PFSK-1 (cell line): Measurements from ENCODE around the gene PTPN21.

Experiments
- FOXP2 ChIP-seq: optimal IDR thresholded peaks from 2 replicates; pipeline ENCODE3; 2011; ENCODE audit warnings: borderline replicate concordance, control low read depth, inconsistent platforms; ENCODE audit not compliant: insufficient read depth; ENCODE audit errors: extremely low read length, extremely low read depth
- POLR2AphosphoS5 ChIP-seq: IDR thresholded peaks from 2 replicates; pipeline ENCODE4 v1.6.1; 2012; ENCODE audit warnings: low read depth, mild to moderate bottlenecking, control low read depth, low read length, moderate library complexity
- SIN3A ChIP-seq: IDR thresholded peaks from 2 replicates; pipeline ENCODE4 v1.6.1; 2012; ENCODE audit warnings: mild to moderate bottlenecking, low read length, moderate library complexity, borderline replicate concordance; ENCODE audit not compliant: insufficient read depth
- TAF1 ChIP-seq: IDR thresholded peaks from 2 replicates; pipeline ENCODE4 v1.6.1; 2012; ENCODE audit warnings: low read length, control low read depth, borderline replicate concordance; ENCODE audit not compliant: insufficient read depth
- TF ChIP-seq, protein P1 (sequence below), 2 experiments: IDR thresholded peaks; 2 replicates each; pipeline versions ENCODE4 v1.6.1 to v1.8.0; 2011 to 2012; ENCODE audit warnings: low read depth in 2 of 2, low read length in 2 of 2, control low read depth in 1 of 2, inconsistent platforms in 1 of 2, mild to moderate bottlenecking in 1 of 2, moderate library complexity in 1 of 2; ENCODE audit not compliant: insufficient read depth in 1 of 2

The PTPN21 gene

DNA sequence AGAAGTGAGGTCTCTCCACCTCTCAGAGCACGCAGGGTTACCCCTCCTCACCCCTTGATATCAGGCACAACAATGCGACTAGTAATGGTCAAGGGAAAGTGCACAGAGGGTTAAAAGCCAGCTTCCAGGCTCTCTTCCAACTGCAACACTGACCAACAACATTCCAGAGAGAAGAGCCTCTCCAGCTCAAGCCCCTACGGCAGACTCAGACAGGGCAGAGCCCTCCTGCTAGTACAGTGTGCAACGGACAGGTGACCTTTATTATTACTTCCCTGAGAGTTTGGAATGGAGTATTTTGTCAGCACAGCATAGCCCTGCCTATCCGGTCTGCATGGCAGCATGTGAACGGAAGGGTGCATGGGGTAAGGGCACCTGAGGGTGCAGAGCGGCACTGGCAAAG is 73.0 kb downstream of the PTPN21 start:
- TF ChIP-seq POLR2AphosphoS5 = no peak
- TF ChIP-seq SIN3A = no peak
- TF ChIP-seq, protein P1, sequence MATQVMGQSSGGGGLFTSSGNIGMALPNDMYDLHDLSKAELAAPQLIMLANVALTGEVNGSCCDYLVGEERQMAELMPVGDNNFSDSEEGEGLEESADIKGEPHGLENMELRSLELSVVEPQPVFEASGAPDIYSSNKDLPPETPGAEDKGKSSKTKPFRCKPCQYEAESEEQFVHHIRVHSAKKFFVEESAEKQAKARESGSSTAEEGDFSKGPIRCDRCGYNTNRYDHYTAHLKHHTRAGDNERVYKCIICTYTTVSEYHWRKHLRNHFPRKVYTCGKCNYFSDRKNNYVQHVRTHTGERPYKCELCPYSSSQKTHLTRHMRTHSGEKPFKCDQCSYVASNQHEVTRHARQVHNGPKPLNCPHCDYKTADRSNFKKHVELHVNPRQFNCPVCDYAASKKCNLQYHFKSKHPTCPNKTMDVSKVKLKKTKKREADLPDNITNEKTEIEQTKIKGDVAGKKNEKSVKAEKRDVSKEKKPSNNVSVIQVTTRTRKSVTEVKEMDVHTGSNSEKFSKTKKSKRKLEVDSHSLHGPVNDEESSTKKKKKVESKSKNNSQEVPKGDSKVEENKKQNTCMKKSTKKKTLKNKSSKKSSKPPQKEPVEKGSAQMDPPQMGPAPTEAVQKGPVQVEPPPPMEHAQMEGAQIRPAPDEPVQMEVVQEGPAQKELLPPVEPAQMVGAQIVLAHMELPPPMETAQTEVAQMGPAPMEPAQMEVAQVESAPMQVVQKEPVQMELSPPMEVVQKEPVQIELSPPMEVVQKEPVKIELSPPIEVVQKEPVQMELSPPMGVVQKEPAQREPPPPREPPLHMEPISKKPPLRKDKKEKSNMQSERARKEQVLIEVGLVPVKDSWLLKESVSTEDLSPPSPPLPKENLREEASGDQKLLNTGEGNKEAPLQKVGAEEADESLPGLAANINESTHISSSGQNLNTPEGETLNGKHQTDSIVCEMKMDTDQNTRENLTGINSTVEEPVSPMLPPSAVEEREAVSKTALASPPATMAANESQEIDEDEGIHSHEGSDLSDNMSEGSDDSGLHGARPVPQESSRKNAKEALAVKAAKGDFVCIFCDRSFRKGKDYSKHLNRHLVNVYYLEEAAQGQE (IDR thresholded peaks at IDR 0.05; ENCODE audit: insufficient read depth in 1 of 2, low read depth in 2 of 2, low read length in 2 of 2) = no peak
- no peak for TF ChIP-seq FOXP2
- no peak for TF ChIP-seq TAF1

DNA sequence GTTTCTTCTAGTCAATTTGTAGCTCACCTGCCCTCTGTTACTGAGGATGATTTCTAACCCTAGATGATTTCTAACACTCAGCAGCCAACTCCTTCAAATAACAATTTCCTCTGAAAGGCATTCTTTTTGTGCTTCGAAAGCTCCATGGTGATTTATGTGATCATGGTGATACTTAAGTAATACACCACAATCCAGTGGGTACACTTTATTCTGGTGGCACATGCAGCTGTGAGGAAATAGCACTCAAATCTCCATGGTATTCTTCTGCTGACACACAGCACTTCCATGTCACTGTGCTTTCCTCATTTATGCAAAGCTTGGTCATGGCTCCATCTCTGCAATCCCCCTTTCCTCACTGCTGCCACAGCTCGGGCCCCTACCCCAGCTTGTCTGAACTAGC is 73.7 kb downstream of the PTPN21 start:
- TF ChIP-seq POLR2AphosphoS5 (no peak), SIN3A (no peak), TAF1 (no peak), FOXP2 (no peak)
- TF ChIP-seq, protein P1 (IDR thresholded peaks at IDR 0.05; ENCODE audit: insufficient read depth in 1 of 2, low read depth in 2 of 2, low read length in 2 of 2) = no peak

DNA sequence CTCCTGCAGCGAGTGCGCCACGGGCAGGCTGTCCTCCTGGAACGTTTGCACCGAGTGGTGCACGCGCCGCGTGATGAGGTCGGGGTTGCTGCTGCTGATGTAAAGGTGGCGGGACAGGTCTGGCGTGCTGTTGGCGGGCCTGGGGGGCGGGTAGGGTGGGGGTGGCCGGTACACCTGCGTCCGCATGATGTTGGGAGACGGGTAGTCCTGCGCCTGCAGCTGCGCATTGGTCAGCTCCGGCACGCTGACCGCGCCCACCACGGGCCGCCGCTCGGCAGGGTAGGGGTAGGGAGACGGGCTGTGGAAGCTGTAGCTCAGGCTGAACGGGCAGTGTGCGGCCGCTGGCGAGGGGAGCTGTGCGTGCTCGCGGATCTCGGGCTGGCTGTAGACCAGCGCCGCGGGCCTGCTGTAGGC is 75.2 kb downstream of the PTPN21 start:
- no peak for TF ChIP-seq TAF1
- TF ChIP-seq FOXP2 = no peak
- TF ChIP-seq, protein P1 (IDR thresholded peaks at IDR 0.05; ENCODE audit: insufficient read depth in 1 of 2, low read depth in 2 of 2, low read length in 2 of 2) = no peak
- TF ChIP-seq SIN3A = no peak
- TF ChIP-seq POLR2AphosphoS5 = no peak

DNA sequence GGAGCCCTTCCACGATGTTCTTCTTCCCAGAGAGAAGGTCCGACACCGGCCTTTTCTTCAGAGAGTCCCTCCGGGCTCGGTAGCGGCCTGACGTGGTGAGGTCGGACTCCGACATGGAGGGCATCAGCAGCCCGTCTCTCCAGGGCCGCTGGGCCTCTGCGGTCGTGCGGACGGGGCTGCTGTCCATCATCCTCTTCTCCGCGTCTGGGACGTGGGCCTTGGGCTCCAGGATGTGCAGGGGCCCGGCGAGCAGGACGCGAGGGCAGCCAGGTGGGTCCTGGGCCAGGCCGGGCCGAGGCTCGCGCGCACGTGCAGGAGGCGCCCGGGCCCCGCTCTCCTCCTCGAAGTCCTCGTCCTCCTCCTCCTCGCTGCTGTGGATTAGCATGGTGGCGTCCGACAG is 75.9 kb downstream of the PTPN21 start:
- TF ChIP-seq, protein P1 (IDR thresholded peaks at IDR 0.05; ENCODE audit: insufficient read depth in 1 of 2, low read depth in 2 of 2, low read length in 2 of 2) = no peak
- TF ChIP-seq POLR2AphosphoS5 (no peak), FOXP2 (no peak), SIN3A (no peak), TAF1 (no peak)

DNA sequence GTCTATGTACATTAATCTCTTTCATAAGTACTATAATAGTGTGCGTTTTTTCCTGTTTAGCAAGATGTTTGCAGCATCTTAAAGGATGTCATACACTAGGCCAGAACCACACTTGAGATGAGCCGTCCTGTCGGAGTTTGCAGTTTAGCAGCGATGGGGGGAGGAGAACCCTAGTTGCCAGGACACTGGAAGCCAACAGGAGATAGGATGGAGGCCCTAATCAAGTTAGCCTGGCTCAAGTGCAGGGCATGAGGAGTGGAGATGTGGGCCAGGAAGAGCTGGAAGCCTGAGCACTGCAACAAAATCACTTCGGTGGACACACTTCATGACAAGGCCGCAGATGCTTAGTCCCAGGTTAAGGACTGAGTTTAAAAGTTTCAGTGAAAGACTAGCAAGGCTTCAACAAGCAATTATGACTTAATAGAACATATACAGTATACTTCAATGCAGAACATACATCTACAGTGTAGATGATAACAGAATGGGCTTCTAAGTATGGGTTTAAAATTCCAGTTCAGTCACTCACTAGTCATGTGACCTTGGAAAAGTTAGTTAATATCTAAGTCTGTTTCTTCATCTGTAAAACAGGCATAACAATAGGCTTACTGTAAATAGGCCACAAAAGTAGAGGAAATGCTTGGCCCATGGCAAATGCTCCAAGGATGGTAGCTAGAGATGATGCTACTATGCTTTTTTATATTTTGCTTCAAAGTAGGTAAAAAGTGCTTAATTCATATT is 77.1 kb downstream of the PTPN21 start:
- TF ChIP-seq TAF1 (no peak), FOXP2 (no peak), SIN3A (no peak), POLR2AphosphoS5 (no peak)
- TF ChIP-seq, protein P1 (IDR thresholded peaks at IDR 0.05; ENCODE audit: insufficient read depth in 1 of 2, low read depth in 2 of 2, low read length in 2 of 2) = no peak
